ENCODE data around the gene DNASE1L3.

DNASE1L3 gene

DNA sequence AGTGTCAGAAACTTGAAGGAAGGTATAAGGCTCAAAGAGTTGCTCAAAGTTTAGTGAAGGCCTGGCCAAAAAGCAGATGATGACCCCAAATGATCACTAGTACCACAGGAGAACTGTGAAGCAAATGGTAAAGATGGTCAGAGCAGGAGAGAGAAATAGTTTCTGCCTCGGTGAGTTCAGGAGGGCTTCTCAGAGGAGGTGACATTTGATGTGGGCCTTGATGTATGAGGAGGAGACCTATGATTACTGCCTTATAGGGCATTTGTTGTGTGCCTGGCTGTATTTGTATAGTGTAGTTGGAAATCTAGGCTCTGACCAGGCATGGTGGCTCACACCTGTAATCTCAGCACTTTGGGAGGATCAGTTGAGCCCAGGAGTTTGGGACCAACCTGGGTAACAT lies 50.4 kb downstream of the DNASE1L3 start:
- no peak overlapping the region for H3K4me3 ChIP-seq (replicated peaks; ENCODE audit: low read depth, low read length)
- no peak for TF ChIP-seq CTCF (IDR thresholded peaks at IDR 0.05; ENCODE audit: low read length, missing control alignments)
- no peak for DNase-seq (ENCODE audit: low read depth)

GRCh38 chr3:58158442-58159153 lies 52.2 kb downstream of the DNASE1L3 start:
- TF ChIP-seq CTCF (IDR thresholded peaks at IDR 0.05; ENCODE audit: low read length, missing control alignments): no peak
- no peak for DNase-seq (ENCODE audit: low read depth)
- H3K4me3 ChIP-seq (replicated peaks; ENCODE audit: low read depth, low read length): no peak overlapping the region

GRCh38 chr3:58157700-58158099 lies 53.1 kb downstream of the DNASE1L3 start:
- H3K4me3 ChIP-seq (replicated peaks; ENCODE audit: low read depth, low read length): no peak overlapping the region
- no peak for DNase-seq (ENCODE audit: low read depth)
- TF ChIP-seq CTCF (IDR thresholded peaks at IDR 0.05; ENCODE audit: low read length, missing control alignments): no peak

DNA sequence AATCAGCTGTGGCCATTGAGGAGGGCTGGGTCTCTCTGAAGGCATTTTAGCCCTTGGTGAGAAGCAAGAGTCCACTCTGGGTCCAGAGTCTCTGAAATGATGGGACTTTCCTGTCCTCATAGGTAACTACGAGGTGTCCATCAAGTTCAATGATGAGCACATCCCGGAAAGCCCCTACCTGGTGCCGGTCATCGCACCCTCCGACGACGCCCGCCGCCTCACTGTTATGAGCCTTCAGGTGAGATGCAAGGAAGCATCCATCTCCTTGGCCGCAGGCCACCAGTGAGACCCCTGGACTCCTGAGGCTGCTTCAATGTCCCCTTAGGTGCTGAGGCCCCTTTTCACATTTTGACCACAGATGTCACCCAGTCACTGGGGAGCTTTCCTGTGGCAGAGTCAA lies 54.9 kb downstream of the DNASE1L3 start:
- DNase-seq (ENCODE audit: low read depth): no peak
- no peak overlapping the region for H3K4me3 ChIP-seq (replicated peaks; ENCODE audit: low read depth, low read length)
- TF ChIP-seq CTCF (IDR thresholded peaks at IDR 0.05; ENCODE audit: low read length, missing control alignments): no peak

- no peak overlapping the region for H3K4me3 ChIP-seq (replicated peaks; ENCODE audit: low read depth, low read length)
- DNase-seq (ENCODE audit: low read depth): no peak
- TF ChIP-seq CTCF (IDR thresholded peaks at IDR 0.05; ENCODE audit: low read length, missing control alignments): no peak
Observed at GRCh38 chr3:58154626-58155449, 55.9 kb downstream of the DNASE1L3 start.

DNA sequence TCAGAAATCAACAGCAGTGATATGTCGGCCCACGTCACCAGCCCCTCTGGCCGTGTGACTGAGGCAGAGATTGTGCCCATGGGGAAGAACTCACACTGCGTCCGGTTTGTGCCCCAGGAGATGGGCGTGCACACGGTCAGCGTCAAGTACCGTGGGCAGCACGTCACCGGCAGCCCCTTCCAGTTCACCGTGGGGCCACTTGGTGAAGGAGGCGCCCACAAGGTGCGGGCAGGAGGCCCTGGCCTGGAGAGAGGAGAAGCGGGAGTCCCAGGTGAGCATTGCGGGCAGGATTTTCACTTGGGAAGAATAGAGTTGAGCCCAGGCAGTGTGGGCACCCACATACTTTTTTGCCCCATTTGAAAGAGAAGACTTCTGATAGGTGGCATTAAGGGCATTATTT lies 57.4 kb downstream of the DNASE1L3 start:
- no peak overlapping the region for H3K4me3 ChIP-seq (replicated peaks; ENCODE audit: low read depth, low read length)
- DNase-seq (ENCODE audit: low read depth): no peak
- no peak for TF ChIP-seq CTCF (IDR thresholded peaks at IDR 0.05; ENCODE audit: low read length, missing control alignments)

Data from fibroblast of pulmonary artery (primary cell).